Measurements from ENCODE around the gene PLEKHG4. TPM values are rescaled to one million over a fixed set of nuclear protein-coding genes. Genes with fewer than 3 reads are reported as not detected.

PLEKHG4 gene
- total and polyA plus RNA-seq, 10 donors, result 5.1 to 27.9 (median 13.0) TPM

GRCh38 chr16:67310561-67310960 is 31.2 kb downstream of the PLEKHG4 start:
- H3K27ac ChIP-seq, result no peak overlapping the region

DNA sequence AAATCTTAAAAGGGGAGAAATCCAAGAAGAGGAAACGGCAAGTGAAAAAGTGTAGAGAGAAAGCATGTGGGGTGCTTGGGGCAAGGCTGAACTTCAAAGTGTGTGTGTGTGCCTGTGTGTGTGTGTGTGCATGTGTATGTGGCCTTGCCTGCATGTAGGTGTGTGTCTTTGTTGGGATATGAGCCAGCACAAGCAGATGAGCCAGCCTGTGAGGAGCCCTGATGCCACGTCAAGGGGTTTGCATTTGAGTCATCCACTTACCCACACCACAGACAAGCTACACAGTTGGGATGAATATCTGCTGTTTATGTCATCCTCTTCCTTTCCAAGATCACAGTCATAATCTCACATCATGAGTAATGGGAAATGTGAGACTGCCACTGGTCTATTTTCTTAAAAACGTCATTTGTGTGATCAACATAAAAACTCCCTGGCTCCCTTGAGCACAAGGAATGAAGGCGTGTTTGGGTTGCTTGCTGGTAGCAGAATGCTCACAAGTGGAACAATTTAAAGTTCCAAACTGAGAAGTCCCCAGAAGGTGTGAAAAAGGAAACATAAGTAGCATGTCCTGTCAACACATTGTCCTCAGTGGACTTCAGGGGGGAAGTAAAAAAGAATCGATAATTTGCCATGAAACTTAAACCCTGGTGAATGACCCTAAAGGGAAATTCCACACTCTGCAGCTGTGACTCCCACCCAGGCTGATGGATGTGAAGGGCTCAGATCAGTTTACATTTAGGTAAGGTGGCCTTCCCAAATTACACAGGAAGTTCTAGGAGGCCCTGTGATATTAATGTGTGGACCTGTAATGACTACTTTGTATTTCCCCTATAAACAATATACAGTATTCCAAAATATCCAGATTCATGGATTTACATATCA is 32.5 kb downstream of the PLEKHG4 start:
- Histone ChIP-seq H3K27me3 (replicated peaks in 1 of 7) (no peaks in the 10 kb centered on the region), H3K4me1 (peaks cover 0 to 15% (median 9%) of the 10 kb centered on the region in 6 donors), H3K36me3 (no peaks in the 10 kb centered on the region), H3K27ac (peak overlapping the region in 7 of 8 donors; percentile 3 to 65 (median 56)), H3K9me3 (no peaks in the 10 kb centered on the region), H3K4me3 (no peak overlapping the region)
- DNase-seq, result no peak
- WGBS, 5 donors, result 37 to 68% (median 63%) methylated on average over 5 of the region's 5 CpGs
- intact Hi-C loops (cut with DNase I; ENCODE audit: low total_unique reads), result no loop called here
- TF ChIP-seq POLR2AphosphoS5 (IDR thresholded peaks at IDR 0.05), result no peak
- TF ChIP-seq POLR2A (IDR thresholded peaks at IDR 0.05), result no peak
- no peak for TF ChIP-seq CTCF (IDR thresholded peaks at IDR 0.05 in 8 of 11, conservative IDR thresholded peaks at IDR 0.05 in 3 of 11)

More at GRCh38 chr16:67310561-67310960, 31.2 kb downstream of the PLEKHG4 start:
- H3K9me3 ChIP-seq, result no peaks in the 10 kb centered on the region
- DNase-seq, result no peak
- no peaks in the 10 kb centered on the region for H3K27me3 ChIP-seq (replicated peaks in 1 of 7)
- intact Hi-C loops (cut with DNase I; ENCODE audit: low total_unique reads), result no loop called here
- 91 to 98% (median 95%) methylated on average over 3 of the region's 3 CpGs for WGBS, 5 donors
- H3K4me3 ChIP-seq, result no peak overlapping the region
- H3K36me3 ChIP-seq, result no peaks in the 10 kb centered on the region
- peaks cover 0 to 15% (median 9%) of the 10 kb centered on the region in 6 donors for H3K4me1 ChIP-seq
- TF ChIP-seq POLR2AphosphoS5 (IDR thresholded peaks at IDR 0.05) (no peak), CTCF (IDR thresholded peaks at IDR 0.05 in 8 of 11, conservative IDR thresholded peaks at IDR 0.05 in 3 of 11) (no peak), POLR2A (IDR thresholded peaks at IDR 0.05) (no peak)

GRCh38 chr16:67312719-67313118 is 33.4 kb downstream of the PLEKHG4 start:
- Histone ChIP-seq H3K9me3 (no peaks in the 10 kb centered on the region), H3K27me3 (replicated peaks in 1 of 7) (no peaks in the 10 kb centered on the region), H3K36me3 (no peaks in the 10 kb centered on the region), H3K4me1 (peaks cover 0 to 15% (median 9%) of the 10 kb centered on the region in 6 donors), H3K27ac (peak overlapping the region in 6 of 8 donors; percentile 38 to 65 (median 57)), H3K4me3 (no peak overlapping the region)
- TF ChIP-seq POLR2AphosphoS5 (IDR thresholded peaks at IDR 0.05) (no peak), CTCF (IDR thresholded peaks at IDR 0.05 in 8 of 11, conservative IDR thresholded peaks at IDR 0.05 in 3 of 11) (no peak), POLR2A (IDR thresholded peaks at IDR 0.05) (no peak)
- DNase-seq, result no peak
- intact Hi-C loops (cut with DNase I; ENCODE audit: low total_unique reads), result no loop called here

GRCh38 chr16:67317853-67318252 is 38.5 kb downstream of the PLEKHG4 start:
- Histone ChIP-seq H3K27me3 (replicated peaks in 1 of 7) (no peaks in the 10 kb centered on the region), H3K4me1 (peaks cover 0 to 2% (median 0%) of the 10 kb centered on the region in 6 donors), H3K9me3 (no peaks in the 10 kb centered on the region), H3K27ac (no peak overlapping the region), H3K4me3 (no peak overlapping the region), H3K36me3 (no peaks in the 10 kb centered on the region)
- TF ChIP-seq CTCF (IDR thresholded peaks at IDR 0.05 in 8 of 11, conservative IDR thresholded peaks at IDR 0.05 in 3 of 11) (no peak), POLR2A (IDR thresholded peaks at IDR 0.05) (no peak), POLR2AphosphoS5 (IDR thresholded peaks at IDR 0.05) (no peak)
- no peak for DNase-seq
- intact Hi-C loops (cut with DNase I; ENCODE audit: low total_unique reads), result no loop called here
